Activated CD8-positive, alpha-beta memory T cell treated with anti-CD3 and anti-CD28 coated beads, Interleukin-2, amount 10 ng/mL, durations not matched to agents 7 days and 5 days (primary cell): ENCODE results near the gene SORCS2. TPM values are rescaled to one million over a fixed set of nuclear protein-coding genes. Genes with fewer than 3 reads are reported as not detected.

ENCODE experiments used
- ATAC-seq: fragments of 150-1000 bp; cut with Tn5 transposase; one replicate; pipeline ENCODE4 v1.10.0; 2021; ENCODE audit warnings: moderate library complexity
- CTCF ChIA-PET: fragments of 350-600 bp; sonication (Branson Sonifier 250); formaldehyde crosslinking; loops from one replicate; lab custom pipeline; 2021; ENCODE audit warnings: antibody characterized with exemption; lab: Charles Lee
- DNase-seq: peaks from one replicate; pipeline ENCODE4 v3.0.0-alpha.2; 2020
- H3K27ac Mint-ChIP-seq: one replicate; pipeline ENCODE4 v1.8.0; 2021; ENCODE audit warnings: mild to moderate bottlenecking, mixed read lengths
- H3K27me3 Mint-ChIP-seq: one replicate; pipeline ENCODE4 v1.8.0; 2021; ENCODE audit warnings: mixed read lengths
- H3K36me3 Mint-ChIP-seq: one replicate; pipeline ENCODE4 v1.8.0; 2021; ENCODE audit warnings: mild to moderate bottlenecking, mixed read lengths
- H3K4me1 Mint-ChIP-seq: one replicate; pipeline ENCODE4 v1.8.0; 2021; ENCODE audit warnings: mixed read lengths
- H3K4me3 Mint-ChIP-seq: one replicate; pipeline ENCODE4 v1.8.0; 2021; ENCODE audit warnings: mild to moderate bottlenecking, moderate library complexity, mixed read lengths
- H3K9me3 Mint-ChIP-seq: one replicate; pipeline ENCODE4 v1.8.0; 2022; ENCODE audit warnings: low read depth, mixed read lengths
- microRNA-seq: library from miRNA; unstranded; fragments of <30 nt; microRNA quantifications from one replicate; pipeline ENCODE4 v1.2.0, GENCODE V29; 2022
- total RNA-seq, 2 experiments: library from RNA; stranded (reverse); gene quantifications; one replicate each; pipeline ENCODE4 v1.2.3, GENCODE V29; 2021

SORCS2 gene
- total RNA-seq, 2 experiments from 2014 or later: 0.05 to 0.06 TPM

- H3K4me1 Mint-ChIP-seq: no peaks in the 10 kb centered on the region
- H3K36me3 Mint-ChIP-seq: no peaks in the 10 kb centered on the region
- no peak for ATAC-seq
- no peak overlapping the region for H3K27ac Mint-ChIP-seq
- H3K9me3 Mint-ChIP-seq: no peaks in the 10 kb centered on the region
- CTCF ChIA-PET: interaction anchor here (1.6 to 1.8 kb wide), 2 partner anchors 12 to 195 kb away, joined by 3 to 10 read pairs; no protein-coding TSS in a partner anchor
- no peaks in the 10 kb centered on the region for H3K27me3 Mint-ChIP-seq
- no peak for DNase-seq
- no peak overlapping the region for H3K4me3 Mint-ChIP-seq
Observed at GRCh38 chr4:7790023-7790422, 597.7 kb downstream of the SORCS2 start.

GRCh38 chr4:7790999-7791398, 598.7 kb downstream of the SORCS2 start:
- Mint-ChIP-seq H3K36me3 (no peaks in the 10 kb centered on the region), H3K4me1 (no peaks in the 10 kb centered on the region), H3K9me3 (no peaks in the 10 kb centered on the region), H3K27me3 (no peaks in the 10 kb centered on the region), H3K27ac (no peak overlapping the region), H3K4me3 (no peak overlapping the region)
- ATAC-seq (no peak), DNase-seq (no peak)
- CTCF ChIA-PET: interaction anchor here (1.6 to 1.8 kb wide), 2 partner anchors 11 to 194 kb away, joined by 3 to 10 read pairs; no protein-coding TSS in a partner anchor

Small RNA genes lying within 50 kb of the gene (microRNA-seq; reads per million reads assigned to microRNA genes)
- gene MIR4274 (not detected), gene MIR4798 (not detected)

Other genes starting within 250 kb of the SORCS2 start
- 10 to 100 TPM; 16.9 to 21.4 TPM for gene TADA2B, start 149.2 kb upstream of the SORCS2 start, total RNA-seq
- 10 to 100 TPM; 40.0 to 59.9 TPM for gene GRPEL1, start 124.5 kb upstream of the SORCS2 start, total RNA-seq
- gene PSAPL1, start 242.4 kb downstream of the SORCS2 start, total RNA-seq: not detected